ENCODE data around the gene ZNF200. TPM values are rescaled to one million over a fixed set of nuclear protein-coding genes. Genes with fewer than 3 reads are reported as not detected.
"Not testable (repeated sequence)": the region's sequence is repeated elsewhere in the genome, so short reads cannot be mapped to it uniquely, and the experiment has no call there.

ZNF200 gene
- total RNA-seq, 2 experiments from 2014 or later = 9.7 to 10.1 TPM

DNA sequence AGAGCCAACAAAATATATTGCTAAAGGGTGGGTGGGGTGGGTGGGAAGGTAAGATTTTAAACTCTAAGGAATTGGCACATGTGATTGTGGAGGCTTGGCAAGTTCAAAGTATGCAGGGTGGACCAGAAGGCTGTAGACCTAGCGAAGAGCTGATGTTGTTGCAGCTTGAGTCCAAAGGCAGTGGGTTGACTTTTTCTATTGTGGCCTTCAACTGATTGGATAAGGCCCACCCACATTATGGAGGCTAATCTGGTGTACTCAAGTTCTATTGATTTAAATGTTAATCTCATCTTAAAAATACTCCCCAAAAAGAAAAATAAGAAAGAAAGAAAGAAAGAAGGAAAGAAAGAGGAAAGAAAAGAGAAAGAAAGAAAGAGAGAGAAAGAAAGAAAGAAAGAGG, 22.4 kb downstream of the ZNF200 start:
- H3K36me3 Mint-ChIP-seq (ENCODE audit: low read depth) = peaks cover 8% of the 10 kb centered on the region
- peaks cover 6% of the 10 kb centered on the region for H3K9me3 Mint-ChIP-seq
- CTCF ChIA-PET = no interaction called here
- no peak overlapping the region for H3K4me3 Mint-ChIP-seq
- no peak for DNase-seq
- intact Hi-C loops (cut with micrococcal nuclease) = no loop called here
- peaks cover 31% of the 10 kb centered on the region for H3K4me1 Mint-ChIP-seq (ENCODE audit: low read depth)
- H3K27me3 Mint-ChIP-seq (ENCODE audit: low read depth) = no peaks in the 10 kb centered on the region
- no peak overlapping the region for H3K27ac Mint-ChIP-seq

DNA sequence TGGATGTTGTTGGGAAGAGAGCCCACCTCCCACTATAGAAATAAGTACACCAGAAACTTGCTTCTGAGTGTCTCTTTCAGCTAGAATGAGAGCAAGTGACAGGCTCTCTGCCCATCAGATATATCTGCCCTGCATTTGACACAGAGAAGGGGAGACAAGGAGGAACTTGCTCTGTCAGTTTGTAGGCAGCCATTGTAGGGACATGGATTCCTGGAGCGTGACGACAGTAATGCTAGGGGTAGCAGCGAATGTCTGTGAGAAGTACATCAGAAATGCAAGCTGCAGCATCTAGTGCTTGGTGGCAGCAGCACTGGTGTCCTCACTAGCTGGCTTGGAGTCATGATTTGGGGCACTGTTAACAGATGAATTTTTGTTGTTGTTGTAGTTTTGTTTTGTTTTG, 23.0 kb downstream of the ZNF200 start:
- no peak for DNase-seq
- no peak overlapping the region for H3K4me3 Mint-ChIP-seq
- H3K9me3 Mint-ChIP-seq = peaks cover 8% of the 10 kb centered on the region
- peaks cover 10% of the 10 kb centered on the region for H3K36me3 Mint-ChIP-seq (ENCODE audit: low read depth)
- peaks cover 31% of the 10 kb centered on the region for H3K4me1 Mint-ChIP-seq (ENCODE audit: low read depth)
- intact Hi-C loops (cut with micrococcal nuclease) = no loop called here
- no peaks in the 10 kb centered on the region for H3K27me3 Mint-ChIP-seq (ENCODE audit: low read depth)
- no peak overlapping the region for H3K27ac Mint-ChIP-seq
- CTCF ChIA-PET = no interaction called here

DNA sequence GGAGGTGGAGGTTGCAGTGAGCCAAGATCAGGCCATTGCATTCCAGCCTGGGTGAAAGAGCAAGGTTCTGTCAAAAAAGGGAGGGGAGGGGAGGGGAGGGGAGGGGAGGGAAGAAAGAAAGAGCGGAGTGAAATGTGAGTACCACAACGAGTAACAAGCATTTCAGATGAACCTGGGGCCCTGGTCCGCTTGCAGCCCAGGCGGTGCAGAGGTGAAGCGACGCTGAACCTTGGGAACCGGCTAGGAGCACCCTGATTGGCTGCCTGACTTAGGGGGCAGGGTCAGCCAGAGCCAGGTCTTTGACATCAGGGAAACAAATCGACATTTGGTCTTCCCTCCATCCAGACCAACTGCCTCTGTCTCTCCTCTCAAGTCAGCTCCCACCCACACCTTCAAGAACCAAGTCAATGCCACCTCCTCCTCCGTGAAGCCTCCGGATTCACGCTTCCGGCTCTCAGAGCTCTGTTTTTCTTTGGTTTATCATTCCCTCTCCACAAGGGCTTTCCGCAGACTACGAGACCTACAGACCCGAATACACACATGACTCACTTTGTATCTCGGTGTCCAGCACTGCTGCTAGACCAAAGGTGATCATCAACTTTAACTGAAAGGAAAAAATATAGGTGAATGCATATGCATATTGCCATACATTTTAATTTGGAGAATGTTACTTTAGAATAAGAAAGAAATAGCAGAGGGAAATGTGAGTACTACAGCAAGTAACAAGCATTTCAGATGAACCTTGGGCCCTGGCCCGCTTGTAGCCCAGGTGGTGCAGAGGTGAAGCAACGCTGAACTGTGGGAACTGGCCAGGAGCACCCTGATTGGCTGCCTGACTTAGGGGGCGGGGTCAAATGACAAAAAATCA, 27.6 kb downstream of the ZNF200 start:
- no peak overlapping the region for H3K27ac Mint-ChIP-seq
- H3K4me3 Mint-ChIP-seq = no peak overlapping the region
- DNase-seq = no peak
- peaks cover 2% of the 10 kb centered on the region for H3K4me1 Mint-ChIP-seq (ENCODE audit: low read depth)
- CTCF ChIA-PET = interaction anchor here (0.6 to 1.2 kb wide), 2 partner anchors 50 to 78 kb away, joined by 3 read pairs; no protein-coding TSS in a partner anchor
- H3K36me3 Mint-ChIP-seq (ENCODE audit: low read depth) = peaks cover 3% of the 10 kb centered on the region
- no peaks in the 10 kb centered on the region for H3K27me3 Mint-ChIP-seq (ENCODE audit: low read depth)
- intact Hi-C loops (cut with micrococcal nuclease) = no loop called here
- H3K9me3 Mint-ChIP-seq = peaks cover 17% of the 10 kb centered on the region

DNA sequence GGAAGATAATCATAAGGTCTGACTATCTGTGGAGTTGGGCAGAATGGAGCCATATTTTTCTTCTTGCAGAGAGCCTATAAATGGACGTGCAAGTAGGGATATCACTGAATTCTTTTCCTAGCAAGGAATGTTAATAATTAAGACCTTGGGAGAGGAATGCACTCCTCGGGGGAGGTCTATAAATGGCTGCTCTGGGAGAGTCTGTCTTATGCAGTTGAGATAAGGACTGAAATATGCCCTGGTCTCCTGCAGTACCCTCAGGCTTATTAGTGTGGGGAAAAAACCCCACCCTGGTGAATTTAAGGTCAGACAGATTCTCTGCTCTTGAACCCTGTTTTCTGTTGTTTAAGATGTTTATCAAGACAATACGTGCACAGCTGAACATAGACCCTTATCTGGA, 29.0 kb downstream of the ZNF200 start:
- DNase-seq; intact Hi-C loops (cut with micrococcal nuclease); H3K27ac Mint-ChIP-seq; H3K27me3 Mint-ChIP-seq (ENCODE audit: low read depth); H3K4me3 Mint-ChIP-seq; H3K36me3 Mint-ChIP-seq (ENCODE audit: low read depth); H3K4me1 Mint-ChIP-seq (ENCODE audit: low read depth): not testable (repeated sequence)
- CTCF ChIA-PET = interaction anchor here (0.6 to 1.1 kb wide), 3 partner anchors 9 to 21 kb away, joined by 3 to 6 read pairs (median 3); no protein-coding TSS in a partner anchor
- peaks cover 17% of the 10 kb centered on the region for H3K9me3 Mint-ChIP-seq

DNA sequence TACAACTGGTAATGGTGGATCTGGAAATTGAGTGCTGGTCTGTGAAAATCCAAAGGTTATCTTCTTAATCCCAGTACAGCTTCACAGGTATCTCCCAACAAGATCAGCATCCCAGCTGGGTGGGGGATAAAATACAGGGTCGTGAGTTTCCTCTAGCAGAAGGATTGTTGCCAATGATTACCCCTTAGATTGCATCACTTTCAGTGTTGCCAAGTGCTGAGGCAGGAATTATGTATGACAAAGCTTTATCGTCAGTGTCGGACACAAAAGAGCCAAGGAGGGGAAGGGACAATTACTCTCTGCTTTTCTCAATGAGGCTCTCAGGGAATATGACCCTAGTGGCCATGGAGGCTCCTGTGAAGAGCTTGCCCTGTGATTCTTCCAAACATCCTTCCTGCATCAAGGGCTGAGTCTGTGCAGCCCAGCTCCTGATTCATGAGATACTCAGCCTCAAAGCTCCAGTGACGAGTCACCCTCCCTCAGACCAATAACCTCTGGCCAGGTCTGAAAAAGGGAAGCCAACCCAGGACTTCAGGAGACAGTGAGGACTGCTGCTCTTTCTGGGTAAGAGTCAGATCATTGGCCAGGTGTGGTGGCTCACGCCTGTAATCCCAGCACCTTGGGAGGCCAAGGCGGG, 31.9 kb downstream of the ZNF200 start:
- H3K4me3 Mint-ChIP-seq = no peak overlapping the region
- H3K27me3 Mint-ChIP-seq (ENCODE audit: low read depth) = no peaks in the 10 kb centered on the region
- intact Hi-C loops (cut with micrococcal nuclease) = no loop called here
- CTCF ChIA-PET = interaction anchor here (0.6 to 1.6 kb wide), 3 partner anchors 8 to 20 kb away, joined by 3 to 4 read pairs (median 4); no protein-coding TSS in a partner anchor
- H3K27ac Mint-ChIP-seq = no peak overlapping the region
- DNase-seq = no peak
- no peaks in the 10 kb centered on the region for H3K4me1 Mint-ChIP-seq (ENCODE audit: low read depth)
- H3K9me3 Mint-ChIP-seq = peaks cover 17% of the 10 kb centered on the region
- H3K36me3 Mint-ChIP-seq (ENCODE audit: low read depth) = peaks cover 3% of the 10 kb centered on the region

DNA sequence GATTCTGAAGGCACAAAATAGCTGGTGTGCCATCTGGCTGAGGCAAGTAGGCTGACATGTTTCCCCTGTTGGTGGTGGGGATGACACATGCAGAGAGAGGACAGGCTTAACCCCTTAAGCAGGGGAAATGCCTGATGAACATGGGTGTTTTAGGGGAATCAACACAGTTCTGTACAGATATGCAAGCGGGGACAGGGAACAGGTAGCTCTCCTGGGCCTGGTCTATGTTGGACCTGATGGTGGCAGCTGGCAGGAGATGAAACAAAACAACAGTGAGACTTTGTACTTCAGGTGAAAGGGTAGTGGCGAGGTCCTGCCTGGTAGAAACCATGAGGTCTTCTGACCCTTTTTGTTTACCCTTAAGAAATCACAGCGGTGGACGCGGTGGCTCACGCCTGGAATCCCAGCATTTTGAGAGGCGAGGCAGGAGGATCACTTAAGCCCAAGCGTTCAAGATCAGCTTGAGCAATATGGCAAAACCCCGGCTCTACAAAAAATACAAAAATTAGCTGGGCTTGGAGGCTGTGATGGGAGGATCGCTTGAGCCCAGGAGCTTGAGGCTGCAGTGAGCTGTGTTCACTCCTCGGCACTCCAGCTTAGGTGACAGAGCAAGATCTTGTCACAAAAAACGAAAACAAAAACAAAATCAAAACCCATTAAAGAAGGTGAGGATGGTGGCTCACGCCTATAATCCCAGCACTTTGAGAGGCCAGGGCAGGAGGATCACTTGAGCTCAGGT, 36.5 kb downstream of the ZNF200 start:
- peaks cover 11% of the 10 kb centered on the region for H3K27me3 Mint-ChIP-seq (ENCODE audit: low read depth)
- no peaks in the 10 kb centered on the region for H3K9me3 Mint-ChIP-seq
- CTCF ChIA-PET = interaction anchor here (0.6 to 1.1 kb wide), 3 partner anchors 15 to 172 kb away, joined by 3 read pairs; no protein-coding TSS in a partner anchor
- no peak for DNase-seq
- intact Hi-C loops (cut with micrococcal nuclease) = no loop called here
- H3K27ac Mint-ChIP-seq = no peak overlapping the region
- no peak overlapping the region for H3K4me3 Mint-ChIP-seq
- H3K36me3 Mint-ChIP-seq (ENCODE audit: low read depth) = no peaks in the 10 kb centered on the region
- H3K4me1 Mint-ChIP-seq (ENCODE audit: low read depth) = no peaks in the 10 kb centered on the region

DNA sequence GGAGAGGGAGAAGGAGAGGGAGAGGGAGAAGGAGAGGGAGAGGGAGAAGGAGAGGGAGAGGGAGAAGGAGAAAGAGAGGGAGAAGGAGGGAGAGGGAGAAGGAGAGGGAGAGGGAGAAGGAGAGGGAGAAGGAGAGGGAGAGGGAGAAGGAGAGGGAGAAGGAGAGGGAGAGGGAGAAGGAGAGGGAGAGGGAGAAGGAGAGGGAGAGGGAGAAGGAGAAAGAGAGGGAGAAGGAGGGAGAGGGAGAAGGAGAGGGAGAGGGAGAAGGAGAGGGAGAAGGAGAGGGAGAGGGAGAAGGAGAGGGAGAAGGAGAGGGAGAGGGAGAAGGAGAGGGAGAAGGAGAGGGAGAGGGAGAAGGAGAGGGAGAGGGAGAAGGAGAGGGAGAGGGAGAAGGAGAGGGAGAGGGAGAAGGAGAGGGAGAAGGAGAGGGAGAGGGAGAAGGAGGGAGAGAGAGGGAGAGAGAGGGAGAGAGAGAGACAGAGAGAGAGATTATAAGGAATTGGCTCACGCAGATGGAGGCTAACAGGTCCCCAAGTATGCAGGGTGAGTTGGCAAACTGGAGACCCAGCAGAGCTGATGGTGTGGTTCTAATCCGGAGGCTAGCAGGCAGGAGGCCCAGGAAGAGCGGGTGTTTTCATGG, 37.1 kb downstream of the ZNF200 start:
- intact Hi-C loops (cut with micrococcal nuclease); H3K9me3 Mint-ChIP-seq; H3K4me3 Mint-ChIP-seq; H3K36me3 Mint-ChIP-seq (ENCODE audit: low read depth); H3K4me1 Mint-ChIP-seq (ENCODE audit: low read depth); H3K27ac Mint-ChIP-seq; DNase-seq: not testable (repeated sequence)
- CTCF ChIA-PET = interaction anchor here (0.8 to 1.1 kb wide), 2 partner anchors 16 to 171 kb away, joined by 3 read pairs; no protein-coding TSS in a partner anchor
- peaks cover 18% of the 10 kb centered on the region for H3K27me3 Mint-ChIP-seq (ENCODE audit: low read depth)

DNA sequence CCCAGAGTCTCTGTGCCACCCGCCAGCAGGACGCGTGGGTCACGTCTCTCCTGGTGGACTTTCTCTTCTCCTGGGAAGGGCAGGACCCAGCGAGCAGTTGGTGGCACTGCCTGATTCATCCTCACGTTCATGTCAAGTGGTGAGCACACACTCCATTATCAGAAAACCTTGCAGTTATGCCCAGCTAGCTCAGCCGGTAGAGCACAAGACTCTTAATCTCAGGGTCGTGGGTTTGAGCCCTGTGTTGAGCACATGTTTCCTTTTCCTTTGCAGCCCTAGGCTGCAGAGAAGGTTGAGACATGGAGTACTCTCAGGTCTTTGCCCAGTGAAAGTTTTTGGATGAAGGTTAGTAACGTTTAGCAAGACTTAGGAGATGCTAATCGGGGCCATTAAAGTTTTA, 39.0 kb downstream of the ZNF200 start:
- intact Hi-C loops (cut with micrococcal nuclease) = no loop called here
- H3K9me3 Mint-ChIP-seq = no peaks in the 10 kb centered on the region
- H3K27me3 Mint-ChIP-seq (ENCODE audit: low read depth) = peaks cover 32% of the 10 kb centered on the region
- H3K4me3 Mint-ChIP-seq = no peak overlapping the region
- H3K4me1 Mint-ChIP-seq (ENCODE audit: low read depth) = peaks cover 9% of the 10 kb centered on the region
- CTCF ChIA-PET = no interaction called here
- no peak for DNase-seq
- H3K36me3 Mint-ChIP-seq (ENCODE audit: low read depth) = no peaks in the 10 kb centered on the region
- no peak overlapping the region for H3K27ac Mint-ChIP-seq

DNA sequence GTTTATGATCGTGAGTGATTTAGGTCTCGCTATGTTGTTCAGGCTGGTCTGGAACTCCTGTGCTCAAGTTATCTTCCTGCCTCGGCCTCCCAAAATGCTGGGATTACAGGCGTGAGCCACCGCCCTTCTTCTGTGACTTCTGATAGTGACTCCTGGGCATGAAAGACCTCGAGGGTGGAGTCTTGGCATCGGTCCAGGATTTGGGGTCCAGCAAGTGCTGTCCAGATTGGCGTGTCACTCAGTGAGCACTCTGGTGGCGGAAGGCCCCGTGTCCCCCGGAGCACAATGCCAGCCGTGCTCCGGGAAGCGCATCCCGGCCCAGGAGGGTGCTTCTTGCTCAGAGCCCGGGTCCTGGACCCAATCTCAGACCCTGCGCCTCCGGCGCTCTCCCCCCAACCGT, 40.2 kb downstream of the ZNF200 start:
- no peaks in the 10 kb centered on the region for H3K9me3 Mint-ChIP-seq
- peaks cover 42% of the 10 kb centered on the region for H3K27me3 Mint-ChIP-seq (ENCODE audit: low read depth)
- CTCF ChIA-PET = interaction anchor here (0.6 kb wide), 1 partner anchor 9 kb away, joined by 3 read pairs; no protein-coding TSS in a partner anchor
- H3K4me3 Mint-ChIP-seq = no peak overlapping the region
- intact Hi-C loops (cut with micrococcal nuclease) = no loop called here
- H3K4me1 Mint-ChIP-seq (ENCODE audit: low read depth) = peaks cover 19% of the 10 kb centered on the region
- no peak overlapping the region for H3K27ac Mint-ChIP-seq
- DNase-seq = no peak
- H3K36me3 Mint-ChIP-seq (ENCODE audit: low read depth) = no peaks in the 10 kb centered on the region

DNA sequence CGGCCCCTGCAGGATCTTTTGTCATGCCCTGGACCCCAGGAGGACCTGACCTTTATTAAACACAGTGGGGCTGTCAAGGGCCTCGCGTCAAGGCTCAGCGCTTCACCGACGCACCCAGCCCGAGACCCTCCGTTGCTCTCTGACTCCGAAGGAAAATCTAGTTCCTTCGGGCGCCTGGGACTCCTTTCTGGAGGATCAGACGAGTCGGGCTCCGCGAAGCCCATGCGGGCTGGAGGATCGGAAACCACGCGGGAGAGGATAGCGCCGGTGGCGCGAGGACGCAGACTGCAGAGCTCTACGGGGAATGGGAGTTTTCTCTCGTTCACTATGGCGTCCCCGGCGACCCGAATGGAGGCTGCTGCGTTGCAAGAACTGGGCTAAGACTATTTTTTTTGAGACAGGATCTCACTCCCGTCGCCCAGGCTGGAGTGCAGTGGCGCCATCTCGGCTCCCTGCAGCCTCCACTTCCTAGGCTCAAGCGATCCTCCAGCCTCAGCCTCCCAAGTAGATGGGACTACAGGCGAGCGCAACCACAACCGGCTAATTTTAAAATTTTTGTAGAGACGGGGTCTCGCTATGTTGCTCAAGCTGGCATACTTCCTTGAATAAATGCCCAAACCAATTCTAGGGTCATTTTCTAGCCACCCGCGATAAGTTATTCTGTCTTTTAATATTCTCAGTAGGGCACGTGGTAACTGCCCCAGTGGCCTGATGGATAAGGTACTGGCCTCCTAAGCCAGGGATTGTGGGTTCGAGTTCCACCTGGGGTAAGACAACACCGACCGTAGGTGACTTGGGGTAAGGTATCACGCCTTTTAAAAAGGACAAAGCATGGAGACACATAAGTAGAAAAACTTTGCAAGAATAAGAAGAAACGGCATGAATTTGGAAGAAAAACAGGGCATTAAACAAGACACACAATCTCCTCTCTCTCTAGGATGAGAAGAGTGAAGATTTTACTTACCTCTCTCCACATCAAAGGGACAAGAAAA, 41.4 kb downstream of the ZNF200 start:
- Mint-ChIP-seq H3K27ac (no peak overlapping the region), H3K27me3 (ENCODE audit: low read depth) (peaks cover 54% of the 10 kb centered on the region), H3K4me1 (ENCODE audit: low read depth) (peaks cover 31% of the 10 kb centered on the region), H3K36me3 (ENCODE audit: low read depth) (no peaks in the 10 kb centered on the region), H3K4me3 (no peak overlapping the region), H3K9me3 (no peaks in the 10 kb centered on the region)
- no peak for DNase-seq
- intact Hi-C loops (cut with micrococcal nuclease) = no loop called here
- CTCF ChIA-PET = no interaction called here

DNA sequence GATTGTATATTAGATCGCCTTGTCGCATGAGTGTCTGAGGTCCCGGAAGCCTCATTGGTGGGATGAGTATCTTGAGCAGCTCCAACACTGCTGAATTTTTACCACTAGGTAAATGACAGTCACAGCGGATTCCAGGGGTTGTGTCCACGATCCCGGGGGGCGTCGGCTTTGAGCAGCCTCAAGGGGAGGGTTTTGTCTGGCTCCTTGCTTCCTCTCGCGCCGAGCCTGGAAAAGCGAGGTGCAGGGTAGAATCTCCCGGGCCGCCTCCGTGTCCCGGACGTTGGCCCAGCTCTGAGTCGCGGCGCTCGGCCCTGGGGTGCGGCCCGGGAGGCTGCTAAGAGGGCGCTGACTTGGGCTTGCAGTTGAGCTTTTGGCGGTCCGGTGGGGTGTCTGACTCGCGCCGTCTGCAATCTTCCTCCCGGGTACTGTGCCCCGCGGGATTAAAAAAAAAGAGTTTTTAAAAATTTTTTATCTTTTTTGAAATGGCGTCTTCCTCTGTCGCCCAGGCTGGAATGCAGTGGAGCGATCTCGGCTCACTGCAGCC, 42.4 kb downstream of the ZNF200 start:
- intact Hi-C loops (cut with micrococcal nuclease) = no loop called here
- Mint-ChIP-seq H3K9me3 (no peaks in the 10 kb centered on the region), H3K27me3 (ENCODE audit: low read depth) (peaks cover 62% of the 10 kb centered on the region), H3K4me3 (no peak overlapping the region), H3K27ac (no peak overlapping the region), H3K36me3 (ENCODE audit: low read depth) (no peaks in the 10 kb centered on the region), H3K4me1 (ENCODE audit: low read depth) (peaks cover 39% of the 10 kb centered on the region)
- no peak for DNase-seq
- CTCF ChIA-PET = no interaction called here

All from activated naive CD4-positive, alpha-beta T cell treated with anti-CD3 and anti-CD28 coated beads for 36 hours (primary cell).